ENCODE results near the gene CCDC63.
"Not testable (repeated sequence)": the region's sequence is repeated elsewhere in the genome, so short reads cannot be mapped to it uniquely, and the experiment has no call there.

Gene CCDC63

GRCh38 chr12:110943373-110943772 is 96.6 kb downstream of the CCDC63 start:
- H3K4me1 Mint-ChIP-seq (ENCODE audit: low read depth): no peaks in the 10 kb centered on the region
- intact Hi-C loops (cut with micrococcal nuclease): no loop called here
- H3K27me3 Mint-ChIP-seq: peaks cover 7% of the 10 kb centered on the region
- H3K27ac Mint-ChIP-seq: no peak overlapping the region
- H3K36me3 Mint-ChIP-seq (ENCODE audit: low read depth): no peaks in the 10 kb centered on the region
- peaks cover 30% of the 10 kb centered on the region for H3K9me3 Mint-ChIP-seq
- H3K4me3 Mint-ChIP-seq: no peak overlapping the region

DNA sequence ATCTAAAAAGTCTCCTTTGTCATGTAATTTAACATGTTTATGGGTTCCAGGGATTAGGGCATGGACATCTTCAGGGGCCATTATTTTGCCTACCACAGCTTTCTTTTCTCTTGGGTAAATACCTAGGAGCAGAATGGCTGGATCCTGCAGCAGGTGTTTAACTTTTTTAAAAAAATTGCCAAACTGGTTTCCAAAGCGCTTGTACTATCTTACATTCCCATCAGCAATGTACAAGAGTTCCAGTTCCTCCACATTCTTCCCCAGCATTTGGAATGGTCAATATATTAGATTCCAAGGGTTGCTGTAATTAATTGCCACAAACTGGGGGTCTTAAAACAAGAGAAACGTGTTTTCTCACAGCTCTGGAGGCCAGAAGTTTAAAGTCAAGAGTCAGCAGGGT is 101.3 kb downstream of the CCDC63 start:
- no peak overlapping the region for H3K27ac Mint-ChIP-seq
- peaks cover 32% of the 10 kb centered on the region for H3K9me3 Mint-ChIP-seq
- peaks cover 12% of the 10 kb centered on the region for H3K27me3 Mint-ChIP-seq
- H3K4me1 Mint-ChIP-seq (ENCODE audit: low read depth): no peaks in the 10 kb centered on the region
- no peak overlapping the region for H3K4me3 Mint-ChIP-seq
- H3K36me3 Mint-ChIP-seq (ENCODE audit: low read depth): no peaks in the 10 kb centered on the region
- intact Hi-C loops (cut with micrococcal nuclease): no loop called here

GRCh38 chr12:110950466-110950865 is 103.7 kb downstream of the CCDC63 start:
- H3K27me3 Mint-ChIP-seq: peaks cover 11% of the 10 kb centered on the region

GRCh38 chr12:110950867-110951266 is 104.1 kb downstream of the CCDC63 start:
- H3K4me3 Mint-ChIP-seq; intact Hi-C loops (cut with micrococcal nuclease); H3K27ac Mint-ChIP-seq; H3K4me1 Mint-ChIP-seq (ENCODE audit: low read depth); H3K36me3 Mint-ChIP-seq (ENCODE audit: low read depth): not testable (repeated sequence)
- H3K27me3 Mint-ChIP-seq: peaks cover 11% of the 10 kb centered on the region
- peaks cover 25% of the 10 kb centered on the region for H3K9me3 Mint-ChIP-seq

More at GRCh38 chr12:110950466-110950865, 103.7 kb downstream of the CCDC63 start:
- H3K4me1 Mint-ChIP-seq (ENCODE audit: low read depth); intact Hi-C loops (cut with micrococcal nuclease); H3K27ac Mint-ChIP-seq; H3K36me3 Mint-ChIP-seq (ENCODE audit: low read depth); H3K4me3 Mint-ChIP-seq: not testable (repeated sequence)
- peaks cover 29% of the 10 kb centered on the region for H3K9me3 Mint-ChIP-seq

Data from dendritic cell treated with granulocyte-macrophage colony-stimulating factor and Interleukin-4, amounts not matched to agents 40 ng/mL and 50 ng/mL, for 4 days (primary cell).